Erythroblast (primary cell): Measurements from ENCODE around the gene MGME1.

Source experiments
- GATA1 ChIP-seq: IDR thresholded peaks from 2 replicates; pipeline ENCODE4 v1.6.1; 2011; ENCODE audit warnings: low read depth, mild to moderate bottlenecking, control low read depth, low read length, moderate library complexity
- POLR2A ChIP-seq: IDR thresholded peaks from 2 replicates; pipeline ENCODE4 v1.6.1; 2011; ENCODE audit warnings: mild to moderate bottlenecking, low read length

- TF ChIP-seq POLR2A (no peak), GATA1 (no peak)
Observed at GRCh38 chr20:17969278-17969883, 563 bp downstream of the MGME1 start.
